ENCODE data around the gene IL17C. TPM values are rescaled to one million over a fixed set of nuclear protein-coding genes. Genes with fewer than 3 reads are reported as not detected.

The IL17C gene
- total and polyA plus RNA-seq, 9 of the 15 experiments (the other 6 are each of a cell fraction or from before 2014, with no cell fraction given), result not detected

GRCh38 chr16:88688013-88688778 is 49.8 kb downstream of the IL17C start (continued):
- no peak for TF ChIP-seq SIRT6 (IDR thresholded peaks at IDR 0.05; ENCODE audit: low read depth, low read length)
- no peak for TF ChIP-seq MXD1 (CRISPR knock-in tag; IDR thresholded peaks at IDR 0.05; ENCODE audit: borderline replicate concordance, poor library complexity, severe bottlenecking)
- TF ChIP-seq RBBP5 (IDR thresholded peaks at IDR 0.05; ENCODE audit: borderline replicate concordance, insufficient read depth, low read length, poor library complexity, severe bottlenecking), result peak; percentile 60
- no peak for TF ChIP-seq GTF2E2 (tag; IDR thresholded peaks at IDR 0.05)
- peak; percentile 49 for TF ChIP-seq PKNOX1 (IDR thresholded peaks at IDR 0.05)
- TF ChIP-seq ESRRA (IDR thresholded peaks at IDR 0.05; ENCODE audit: borderline replicate concordance, low read depth), result peak; percentile 46; the same call in 1 of the 2 replicates
- TF ChIP-seq CC2D1A (IDR thresholded peaks at IDR 0.05), result peak; percentile 7; the same call in 1 of the 2 replicates
- TF ChIP-seq MAX (CRISPR knock-in tag; IDR thresholded peaks at IDR 0.05), result peak; percentile 40; the same call in 1 of the 2 replicates
- no peak for TF ChIP-seq FUS (optimal IDR thresholded peaks at IDR 0.05; ENCODE audit: low read depth, low read length)
- TF ChIP-seq HMBOX1 (IDR thresholded peaks at IDR 0.05), result 0 out of 2 replicates have a peak, but pooled peaks have one; percentile 56
- TF ChIP-seq E2F3 (CRISPR knock-in tag; IDR thresholded peaks at IDR 0.05), result no peak
- TF ChIP-seq CBFA2T3 (IDR thresholded peaks at IDR 0.05), result peak; percentile 97
- TF ChIP-seq TRIM24 (IDR thresholded peaks at IDR 0.05), result peak; percentile 82 to 88
- peak; percentile 87 for TF ChIP-seq ZBTB2 (IDR thresholded peaks at IDR 0.05)
- no peak; the same call in 1 of the 2 replicates for TF ChIP-seq CEBPG (CRISPR knock-in tag; IDR thresholded peaks at IDR 0.05)
- TF ChIP-seq CEBPG (tag; conservative IDR thresholded peaks at IDR 0.05 in 1 of 2, IDR thresholded peaks at IDR 0.05 in 1 of 2), result no peak
- peak; percentile 69 to 95; a peak in 3 of 4 replicates for TF ChIP-seq RCOR1 (IDR thresholded peaks at IDR 0.05; ENCODE audit: borderline replicate concordance in 1 of 2, low read depth in 2 of 2, low read length in 2 of 2)
- TF ChIP-seq HOMEZ (CRISPR knock-in tag; IDR thresholded peaks at IDR 0.05), result no peak
- no peak for TF ChIP-seq BRD9 (IDR thresholded peaks at IDR 0.05; ENCODE audit: low read depth, partially characterized antibody)
- peak; percentile 99 for TF ChIP-seq DPF2 (IDR thresholded peaks at IDR 0.05)
- TF ChIP-seq ZNF79 (CRISPR knock-in tag; IDR thresholded peaks at IDR 0.05; ENCODE audit: low read depth), result no peak
- TF ChIP-seq SNIP1 (IDR thresholded peaks at IDR 0.05; ENCODE audit: low read depth), result no peak
- TF ChIP-seq MTF1 (CRISPR knock-in tag; IDR thresholded peaks at IDR 0.05; ENCODE audit: borderline replicate concordance), result no peak

All from K562 (cell line).